SK-N-MC (cell line): Measurements from ENCODE around the gene PRKCB.

Source experiments
- EZH2 ChIP-seq: fragments of 200-600 bp; sonication (generic); IDR thresholded peaks from one replicate; pipeline ENCODE4 v1.6.1; 2017; ENCODE audit warnings: antibody characterized with exemption
- POLR2AphosphoS5 ChIP-seq: IDR thresholded peaks from 2 replicates; pipeline ENCODE4 v1.6.1; 2012; ENCODE audit warnings: mild to moderate bottlenecking, low read depth, low read length, borderline replicate concordance

- TF ChIP-seq EZH2 (no peak), POLR2AphosphoS5 (no peak)
Observed at GRCh38 chr16:24221219-24221618, 385.4 kb downstream of the PRKCB start.
